ENCODE results near the gene INS. TPM values are rescaled to one million over a fixed set of nuclear protein-coding genes. Genes with fewer than 3 reads are reported as not detected.

The INS gene
- total and polyA plus RNA-seq, 4 donors = 0.16 to 0.37 TPM; not detected in 2

- Histone ChIP-seq H3K4me1 (ENCODE audit: control insufficient read depth in 4 of 4, insufficient read depth in 4 of 4, low read length in 3 of 4) (peaks cover under 1 to 65% (median 28%) of the 10 kb centered on the region in 4 donors), H3K9ac (ENCODE audit: low read depth in 1 of 2, low read length in 2 of 2) (no peak overlapping the region), H3K27ac (ENCODE audit: low read depth in 1 of 2, low read length in 2 of 2) (no peak overlapping the region), H3K36me3 (ENCODE audit: control insufficient read depth in 4 of 4, insufficient read depth in 3 of 4, low read depth in 1 of 4, low read length in 3 of 4) (no peaks in the 10 kb centered on the region), H3K9me3 (ENCODE audit: control insufficient read depth in 4 of 4, low read length in 3 of 4) (no peaks in the 10 kb centered on the region), H3K27me3 (ENCODE audit: control insufficient read depth in 4 of 4, insufficient read depth in 4 of 4, low read length in 3 of 4) (no peaks in the 10 kb centered on the region), H3K4me3 (ENCODE audit: low read depth in 1 of 3, low read length in 3 of 3) (no peak overlapping the region)
- DNase-seq (ENCODE audit: low spot score) = no peak
- WGBS = 68% methylated on average over 20 of the region's 20 CpGs
- TF ChIP-seq FOXA2 (IDR thresholded peaks at IDR 0.05) (no peak), NR2F2 (IDR thresholded peaks at IDR 0.05) (no peak), GABPA (IDR thresholded peaks at IDR 0.05 in 1 of 2, conservative IDR thresholded peaks at IDR 0.05 in 1 of 2) (no peak), ATF3 (IDR thresholded peaks at IDR 0.05) (no peak), EGR1 (IDR thresholded peaks at IDR 0.05; ENCODE audit: low read depth in 2 of 2) (no peak), REST (IDR thresholded peaks at IDR 0.05) (no peak), HNF4G (IDR thresholded peaks at IDR 0.05) (no peak), TAF1 (conservative IDR thresholded peaks at IDR 0.05) (no peak), ZBTB33 (IDR thresholded peaks at IDR 0.05) (no peak), JUND (IDR thresholded peaks at IDR 0.05) (no peak), RXRA (IDR thresholded peaks at IDR 0.05) (no peak), MAX (IDR thresholded peaks at IDR 0.05) (no peak), HNF4A (conservative IDR thresholded peaks at IDR 0.05) (no peak), RAD21 (IDR thresholded peaks at IDR 0.05) (no peak), YY1 (IDR thresholded peaks at IDR 0.05) (no peak), CTCF (IDR thresholded peaks at IDR 0.05; ENCODE audit: low read depth, low read length, missing input control) (no peak), SP1 (IDR thresholded peaks at IDR 0.05) (no peak), FOXA1 (IDR thresholded peaks at IDR 0.05) (no peak)
These were observed 4.0 kb upstream of the INS start for GRCh38 chr11:2164861-2165555.

All from liver (tissue), 9 donors.